ENCODE results near the gene KMT2A. TPM values are rescaled to one million over a fixed set of nuclear protein-coding genes. Genes with fewer than 3 reads are reported as not detected.
A peak's percentile ranks its signal among the peaks of the same experiment; 100 is the strongest.

The KMT2A gene
- total RNA-seq (2013; cell fraction: nucleolus; rRNA removed): 276 and 281 TPM in 2 replicates
- 24.9 and 25.2 TPM in 2 replicates for total RNA-seq (2014; rRNA removed)
- total RNA-seq (2014; rRNA removed; fragmentation: Illumina TruSeq; extraction: Trizol): 28.1 and 30.4 TPM in 2 replicates
- total RNA-seq (2021): 52.6 and 56.9 TPM in 2 replicates
- polyA plus RNA-seq (2011; ENCODE audit: low read depth): 21.9 TPM
- polyA plus RNA-seq (2011; rRNA removed): 25.7 and 27.1 TPM in 2 replicates
- 27.8 and 30.6 TPM in 2 replicates for polyA plus RNA-seq (2011; cell fraction: cytosol; rRNA removed)
- 106 and 129 TPM in 2 replicates for polyA plus RNA-seq (2011; cell fraction: nucleus; rRNA removed)
- polyA plus RNA-seq (2012): 24.1 and 29.5 TPM in 2 replicates
- 38.6 and 39.0 TPM in 2 replicates for polyA plus RNA-seq (2014; fragmentation: Illumina TruSeq; extraction: Trizol)
- 1 to 10 TPM; 6.1 to 7.4 TPM for polyA plus RNA-seq (2014; fragmentation: Nextera tagmentation; extraction: Ambion mirVana)
- 25.4 and 28.9 TPM in 2 replicates for polyA plus RNA-seq (2014; rRNA removed)
- polyA plus RNA-seq (2016; fragmentation: Nextera tagmentation; extraction: Ambion mirVana): 10 to 100 TPM; 11.2 to 12.7 TPM
- polyA minus RNA-seq (2011; rRNA and poly(A)+ RNA removed): 83.9 and 95.8 TPM in 2 replicates
- 25.9 and 28.2 TPM in 2 replicates for polyA minus RNA-seq (2011; cell fraction: cytosol; rRNA and poly(A)+ RNA removed)
- polyA minus RNA-seq (2011; cell fraction: nucleus; rRNA and poly(A)+ RNA removed): 103 and 145 TPM in 2 replicates
- Bru-seq, nascent RNA: percentile 87 among the genes with signal in this experiment
- BruChase-seq, experiment 1, labeled RNA remaining after a 6-hour chase: percentile 95 among the genes with signal in this experiment
- percentile 96 among the genes with signal in this experiment for BruChase-seq, experiment 2, labeled RNA remaining after a 2-hour chase
- long read RNA-seq, experiment 1, partial matches to known transcripts: 1 of 1 reads
- long read RNA-seq, experiment 1, other reads (novel, unspliced or antisense): 0 of 1 reads
- long read RNA-seq, experiment 2, partial matches to known transcripts: 8 of 24 reads
- long read RNA-seq, experiment 2, other reads (novel, unspliced or antisense): 16 of 24 reads

GRCh38 chr11:118435893-118436624 is at the start of gene KMT2A:
Gene KMT2A (plus strand): TSS chr11:118436492. CDS start chr11:118436513, 21 bp downstream.
- ChIA-PET POLR2A (interaction anchor here (0.6 to 1.8 kb wide), 7 partner anchors 8 to 184 kb away, joined by 3 to 14 read pairs (median 5); partner anchors contain the start of gene MPZL3), RAD21 (ENCODE audit: unreplicated experiment) (interaction anchor here (0.5 to 3.0 kb wide), 12 partner anchors 8 to 448 kb away, joined by 3 to 12 read pairs (median 4); partner anchors contain the start of gene UBE4A), SMC1A (ENCODE audit: uncharacterized antibody, unreplicated experiment) (interaction anchor here (1.0 to 1.7 kb wide), 9 partner anchors 8 to 71 kb away, joined by 3 to 8 read pairs (median 6); no protein-coding TSS in a partner anchor), CTCF (interaction anchor here (0.8 to 2.4 kb wide), 7 partner anchors 7 to 237 kb away, joined by 3 to 12 read pairs (median 5); partner anchors contain the start of gene UBE4A)
- DNase-seq (ENCODE audit: low read depth, low spot score) (no peak), ATAC-seq (peak; percentile 54), FAIRE-seq (peak; percentile 18)
- no peaks in the 10 kb centered on the region for H3K36me3 ChIP-seq (ENCODE audit: control insufficient read depth in 2 of 2, insufficient read depth in 2 of 2, low read length in 1 of 2)
- H4K20me1 ChIP-seq (ENCODE audit: control insufficient read depth, insufficient read depth): no peaks in the 10 kb centered on the region; the same call in 1 of the 2 replicates
- in situ Hi-C loops (cut with MboI): no loop called here
- H3K4me2 ChIP-seq (ENCODE audit: control insufficient read depth, insufficient read depth): peak within 1 kb of the TSS; percentile 96
- peak within 1 kb of the TSS; percentile 93 for H2AFZ ChIP-seq (ENCODE audit: control insufficient read depth, low read depth, low read length)
- H3K27ac ChIP-seq (ENCODE audit: control insufficient read depth, insufficient read depth): peak within 1 kb of the TSS; percentile 94
- peaks cover 48% of the 10 kb centered on the region for H3K79me2 ChIP-seq (ENCODE audit: control insufficient read depth, insufficient read depth, low read length)
- no TSS peak for BruUV-seq (replicated peaks)
- no peaks in the 10 kb centered on the region for H3K27me3 ChIP-seq (replicated peaks in 1 of 2; ENCODE audit: control insufficient read depth in 2 of 2, insufficient read depth in 2 of 2, low read length in 1 of 2)
- peak within 1 kb of the TSS; percentile 94 for H3K4me3 ChIP-seq
- WGBS (ENCODE audit: insufficient coverage, insufficient replicate concordance, low lambda C conversion rate, missing lambda C conversion rate): 1% methylated on average over 55 of the region's 83 CpGs
- intact Hi-C loops (cut with micrococcal nuclease; ENCODE audit: unreplicated experiment): loop anchor here (2.0 to 10.0 kb wide), 3 partner anchors 35 to 621 kb away; partner anchors contain the start of gene ATP5MG
- H3K4me1 ChIP-seq (ENCODE audit: control insufficient read depth, insufficient read depth, low read length): peaks cover 5% of the 10 kb centered on the region; the same call in 1 of the 2 replicates
- no peaks in the 10 kb centered on the region for H3K9me3 ChIP-seq (replicated peaks; ENCODE audit: control insufficient read depth, insufficient read depth, low read length)
- peak within 1 kb of the TSS; percentile 87 for H3K9ac ChIP-seq (ENCODE audit: control insufficient read depth, insufficient read depth, low read length)
- TF ChIP-seq CUX1 (IDR thresholded peaks at IDR 0.05; ENCODE audit: insufficient replicate concordance, low read depth, low read length) (no peak), TCF3 (IDR thresholded peaks at IDR 0.05; ENCODE audit: borderline replicate concordance, insufficient read depth, low read depth, low read length) (peak; percentile 75; the same call in 1 of the 2 replicates), NFIC (IDR thresholded peaks at IDR 0.05; ENCODE audit: low read depth, low read length) (no peak; the same call in 1 of the 2 replicates), SMC3 (IDR thresholded peaks at IDR 0.05; ENCODE audit: borderline replicate concordance, low read length) (no peak), TCF12 (IDR thresholded peaks at IDR 0.05; ENCODE audit: low read depth, low read length) (0 out of 2 replicates have a peak, but pooled peaks have one; percentile 19), RB1 (IDR thresholded peaks at IDR 0.05; ENCODE audit: borderline replicate concordance) (peak; percentile 95; the same call in 1 of the 2 replicates), KDM1A (IDR thresholded peaks at IDR 0.05; ENCODE audit: borderline replicate concordance) (0 out of 2 replicates have a peak, but pooled peaks have one; percentile 40), CHD1 (IDR thresholded peaks at IDR 0.05; ENCODE audit: low read depth, low read length) (no peak), GATAD2B (conservative IDR thresholded peaks at IDR 0.05; ENCODE audit: low read depth) (peak; percentile 87)
